HG03565 (cell line): ENCODE data around the gene MARCHF11.

Experiments used
- ATAC-seq: cut with Tn5 transposase; IDR thresholded peaks from one replicate; pipeline ENCODE4 v1.9.1; 2021; ENCODE audit warnings: mild to moderate bottlenecking, moderate library complexity; ENCODE audit not compliant: unreplicated experiment

The MARCHF11 gene, protein sequence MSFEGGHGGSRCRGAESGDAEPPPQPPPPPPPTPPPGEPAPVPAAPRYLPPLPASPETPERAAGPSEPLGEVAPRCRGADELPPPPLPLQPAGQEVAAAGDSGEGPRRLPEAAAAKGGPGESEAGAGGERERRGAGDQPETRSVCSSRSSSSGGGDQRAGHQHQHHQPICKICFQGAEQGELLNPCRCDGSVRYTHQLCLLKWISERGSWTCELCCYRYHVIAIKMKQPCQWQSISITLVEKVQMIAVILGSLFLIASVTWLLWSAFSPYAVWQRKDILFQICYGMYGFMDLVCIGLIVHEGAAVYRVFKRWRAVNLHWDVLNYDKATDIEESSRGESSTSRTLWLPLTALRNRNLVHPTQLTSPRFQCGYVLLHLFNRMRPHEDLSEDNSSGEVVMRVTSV

DNA sequence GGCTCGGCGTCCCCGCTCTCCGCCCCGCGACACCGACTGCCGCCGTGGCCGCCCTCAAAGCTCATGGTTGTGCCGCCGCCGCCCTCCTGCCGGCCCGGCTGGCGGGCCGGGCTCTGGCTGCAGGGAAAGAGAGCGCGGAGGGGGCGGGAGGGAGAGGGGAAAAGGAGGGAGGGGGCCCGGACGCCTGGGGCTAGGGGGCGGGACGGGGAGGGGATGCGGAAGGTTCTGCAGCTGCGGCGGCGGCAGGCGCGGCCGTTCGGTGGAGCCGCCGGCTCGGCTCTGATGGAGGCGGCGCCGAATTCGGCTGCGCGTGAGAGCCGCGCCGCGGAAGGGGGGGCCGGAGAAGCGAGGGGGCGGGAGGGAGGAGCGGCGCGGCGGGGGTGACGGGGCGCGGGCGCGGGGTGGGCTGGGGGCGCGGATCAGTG is at the start of gene MARCHF11:
TSS of gene MARCHF11 (minus strand) at position 281 of the 425 bp plus-strand sequence. CDS start at position 65, 216 bp downstream.
- ATAC-seq = no peak

DNA sequence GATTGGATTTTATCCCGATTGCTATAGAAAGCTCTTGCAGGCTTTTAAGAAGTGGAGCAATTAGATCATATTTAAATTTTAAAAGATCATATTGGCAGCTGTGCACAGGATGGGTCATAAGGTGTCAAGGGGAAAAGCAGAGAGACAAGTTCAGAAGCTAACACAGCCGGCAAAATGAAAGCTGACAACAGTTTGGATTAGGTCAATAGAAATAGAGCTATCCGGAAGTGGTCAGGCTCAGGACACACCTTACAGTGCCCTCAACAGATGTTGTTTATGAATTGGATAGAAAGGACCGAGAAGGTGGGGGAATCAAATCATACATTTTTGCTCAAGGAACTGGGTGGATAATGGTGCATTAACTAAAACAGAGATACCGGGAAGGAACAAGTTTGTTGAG is 46.3 kb upstream of the MARCHF11 start:
- no peak for ATAC-seq

DNA sequence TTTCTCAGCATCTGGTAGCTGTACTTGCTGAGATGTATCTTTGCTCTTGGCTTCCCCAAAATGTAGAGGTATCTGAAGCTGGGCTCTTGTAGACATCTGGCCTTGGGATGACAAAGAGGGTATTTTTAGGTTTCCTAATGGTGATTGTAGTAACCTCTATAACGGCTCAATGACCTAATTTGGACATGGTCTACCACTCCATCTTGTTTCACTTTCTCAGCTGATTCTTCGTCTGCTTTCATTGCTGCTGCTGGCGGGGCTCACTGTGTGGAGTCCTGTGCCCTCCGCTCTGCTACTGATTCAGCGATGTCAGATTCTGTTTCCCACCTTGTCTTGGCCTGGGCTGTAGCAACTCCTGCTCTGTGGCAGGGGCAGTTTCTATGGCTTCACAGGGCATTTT is 12.7 kb upstream of the MARCHF11 start:
- ATAC-seq = no peak

DNA sequence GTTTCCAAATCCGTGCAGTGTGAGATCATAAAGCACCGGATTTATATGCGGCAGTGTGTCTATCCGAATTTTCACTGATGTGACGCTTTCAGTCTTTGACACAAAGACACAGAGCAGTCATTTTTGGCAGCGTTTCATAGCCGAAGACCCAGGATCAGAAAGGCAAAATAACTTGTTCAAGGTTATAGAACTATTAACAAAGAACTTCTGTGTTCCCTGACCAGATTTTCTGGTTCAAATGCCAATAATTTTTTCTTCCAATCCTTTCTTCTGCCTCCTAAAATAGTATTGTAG is 1.1 kb upstream of the MARCHF11 start:
- no peak for ATAC-seq

DNA sequence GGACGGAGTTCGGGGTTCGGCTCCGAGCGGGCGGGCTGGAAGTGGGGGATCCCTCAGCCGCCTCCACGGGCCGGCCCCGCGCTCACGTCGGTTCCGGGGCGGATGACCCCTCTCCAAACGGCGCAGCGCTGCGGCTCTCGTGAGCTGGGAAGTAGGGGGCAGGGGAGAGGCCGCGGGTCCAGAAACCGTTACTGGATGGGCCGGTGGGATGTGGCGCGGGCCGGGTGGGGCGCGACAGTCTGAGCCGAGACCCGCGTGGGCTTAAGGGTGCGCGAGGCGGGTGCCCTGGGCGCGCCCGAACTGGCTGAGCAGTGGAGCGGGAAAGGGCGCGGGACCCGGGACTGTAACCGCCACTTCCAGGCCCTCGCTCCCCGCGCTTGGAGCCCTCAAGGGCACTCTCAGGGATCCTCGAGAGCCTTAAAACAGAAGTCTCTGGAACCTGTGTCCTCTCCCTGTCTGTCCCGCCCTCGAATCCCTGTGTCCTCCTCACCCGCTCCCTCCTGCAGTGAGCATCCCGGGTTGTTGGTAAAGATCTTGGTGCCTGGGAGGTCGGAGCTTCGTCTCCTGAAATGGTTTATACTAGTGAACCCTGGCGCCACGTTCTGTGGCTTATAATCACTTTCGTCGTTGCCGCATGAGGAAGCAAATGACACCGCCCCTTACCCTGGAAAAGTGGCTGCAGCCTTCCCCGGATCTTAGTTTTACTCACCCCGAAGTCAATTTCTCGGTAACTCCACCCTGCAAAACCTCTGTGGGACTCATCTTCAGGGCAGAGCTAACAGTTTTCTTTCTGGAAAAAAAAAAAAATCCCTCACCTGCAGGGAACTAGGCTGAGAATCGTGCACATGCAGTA is 571 bp upstream of the MARCHF11 start:
- ATAC-seq = no peak

DNA sequence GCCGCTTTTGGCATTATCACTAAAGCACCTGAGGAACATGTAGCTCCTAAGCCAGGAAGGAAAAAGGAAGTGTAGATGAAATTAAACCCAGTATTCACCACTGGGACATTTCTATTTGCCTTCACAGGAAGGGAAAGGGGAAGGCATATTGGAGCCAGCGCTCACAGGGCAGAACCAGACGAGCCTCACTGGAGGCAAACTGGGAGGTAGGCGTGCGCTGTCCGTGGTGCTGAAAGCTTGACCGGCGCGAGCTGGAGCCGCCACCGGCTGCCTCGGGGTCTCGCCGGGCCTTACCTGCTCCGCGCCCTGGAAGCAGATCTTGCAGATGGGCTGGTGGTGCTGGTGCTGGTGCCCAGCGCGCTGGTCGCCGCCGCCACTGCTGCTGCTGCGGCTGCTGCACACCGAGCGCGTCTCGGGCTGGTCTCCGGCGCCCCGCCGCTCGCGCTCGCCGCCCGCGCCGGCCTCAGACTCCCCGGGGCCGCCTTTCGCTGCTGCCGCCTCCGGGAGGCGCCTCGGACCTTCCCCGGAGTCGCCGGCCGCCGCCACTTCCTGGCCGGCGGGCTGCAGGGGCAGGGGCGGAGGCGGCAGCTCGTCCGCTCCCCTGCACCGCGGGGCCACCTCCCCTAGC is 732 bp downstream of the MARCHF11 start:
- no peak for ATAC-seq

DNA sequence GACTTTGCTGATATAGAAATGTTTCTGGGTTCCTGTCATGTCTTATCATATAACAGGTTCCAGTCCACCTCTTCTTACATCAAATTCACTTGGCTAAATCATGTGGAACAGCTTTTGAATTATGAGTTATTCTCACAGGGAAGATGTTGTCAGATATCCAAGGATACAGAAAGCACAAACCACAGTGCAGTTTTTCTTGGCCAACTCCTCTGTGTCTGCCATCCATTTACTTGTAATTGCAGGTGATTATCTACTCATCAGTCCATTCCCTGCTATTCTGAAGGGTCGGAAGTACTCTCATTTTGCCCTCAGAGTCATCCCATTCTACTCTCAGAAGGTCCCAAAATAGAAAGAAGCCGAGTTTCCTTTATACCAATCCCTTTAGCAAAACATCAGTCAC is 10.0 kb downstream of the MARCHF11 start:
- ATAC-seq = no peak

DNA sequence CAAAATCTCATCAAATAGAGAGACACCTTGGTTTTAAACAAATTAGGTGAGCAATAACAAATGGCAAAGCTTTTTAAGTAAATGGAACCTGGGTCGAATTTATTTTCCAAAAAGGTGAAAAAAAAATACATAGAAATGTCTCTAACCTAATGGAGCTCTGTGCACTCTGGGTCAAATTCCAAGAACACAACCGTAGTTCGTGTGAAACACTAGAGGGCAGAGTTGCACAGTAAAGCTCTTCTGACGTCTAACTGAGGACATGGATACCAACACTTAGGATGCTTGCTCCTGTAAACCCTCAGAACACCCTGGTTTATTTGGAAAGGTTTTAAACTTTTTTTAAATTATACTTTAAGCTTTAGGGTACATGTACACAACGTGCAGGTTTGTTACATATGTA is 18.9 kb downstream of the MARCHF11 start:
- ATAC-seq = peak; percentile 97

DNA sequence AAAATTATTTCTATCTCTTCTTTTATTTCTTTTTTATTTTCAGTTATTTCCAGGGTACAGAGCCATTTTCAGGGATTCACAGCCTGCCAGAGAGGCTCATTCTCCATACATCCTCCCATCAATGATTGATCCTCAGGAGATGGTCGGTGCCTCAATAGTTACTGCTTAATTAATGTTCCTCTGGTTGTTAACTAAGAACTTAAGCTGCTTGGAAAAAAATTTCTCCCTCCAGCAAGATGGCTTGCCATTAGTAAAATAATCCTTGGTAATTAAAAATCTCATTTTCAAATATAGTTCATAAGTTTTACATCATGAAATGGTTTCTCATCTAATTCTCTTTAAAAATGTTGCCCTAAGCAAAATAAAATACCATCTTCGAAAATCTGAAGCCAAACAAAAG is 20.0 kb downstream of the MARCHF11 start:
- no peak for ATAC-seq

DNA sequence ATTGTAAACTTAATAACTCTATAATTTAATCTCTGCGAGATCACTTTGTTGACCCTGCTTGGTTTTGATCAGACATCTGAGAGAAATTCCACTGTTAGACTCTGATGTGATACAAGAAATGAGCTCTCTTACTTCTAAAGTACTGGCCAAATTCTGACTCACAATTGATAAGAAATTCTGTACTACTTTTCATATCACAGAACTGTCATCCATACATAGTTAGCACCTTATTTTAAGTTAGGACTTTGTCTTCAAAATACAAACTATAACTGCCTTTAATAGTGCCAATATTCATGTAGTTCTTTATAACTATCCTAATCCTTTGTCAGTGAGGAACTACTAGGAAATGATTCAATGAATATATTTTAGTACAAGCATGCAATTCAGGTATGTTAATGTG is 23.4 kb downstream of the MARCHF11 start:
- no peak for ATAC-seq

DNA sequence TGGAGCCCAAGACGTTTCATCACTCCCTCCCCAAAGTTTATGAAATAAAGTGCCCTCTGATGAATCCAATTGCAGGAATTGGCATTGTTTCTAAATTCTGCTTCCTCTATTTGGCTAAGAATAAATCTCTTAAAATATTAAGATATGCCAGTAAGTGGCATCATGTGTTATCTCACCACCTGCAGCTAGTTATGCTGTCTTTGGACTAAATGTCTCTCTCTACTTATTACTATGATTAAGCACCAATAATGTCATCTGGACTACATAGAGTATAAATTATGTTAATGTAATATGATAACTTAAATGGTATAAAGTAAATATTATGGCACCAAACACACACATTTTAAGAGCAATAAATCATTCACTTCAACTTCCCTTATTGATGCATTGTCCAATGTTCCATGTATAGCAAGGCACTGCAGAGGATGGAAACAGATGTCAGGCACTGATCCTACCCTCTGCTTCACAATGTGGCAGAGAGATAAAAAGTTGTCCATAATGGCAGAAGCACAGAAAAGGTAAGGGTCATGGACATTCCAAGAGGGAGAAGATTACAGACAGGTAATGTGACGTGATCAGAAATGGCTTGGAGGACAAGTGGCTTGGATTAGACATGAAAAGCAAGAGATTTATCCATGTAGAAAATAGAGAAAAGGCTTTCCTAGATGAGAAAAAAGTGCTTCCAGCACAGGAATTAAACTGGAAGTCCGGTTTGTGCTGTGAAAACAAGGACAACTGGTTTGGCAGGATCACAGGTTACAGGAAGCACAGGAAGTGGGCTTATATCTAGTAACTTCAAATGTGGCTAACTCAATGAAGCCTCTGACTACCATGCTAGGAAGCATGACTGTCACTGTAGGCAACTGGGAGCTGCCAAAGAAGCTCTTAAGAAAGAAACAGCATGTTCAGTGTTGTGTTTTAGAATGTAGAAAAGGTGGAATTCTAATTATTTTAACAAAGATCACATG is 26.7 kb downstream of the MARCHF11 start:
- no peak for ATAC-seq

DNA sequence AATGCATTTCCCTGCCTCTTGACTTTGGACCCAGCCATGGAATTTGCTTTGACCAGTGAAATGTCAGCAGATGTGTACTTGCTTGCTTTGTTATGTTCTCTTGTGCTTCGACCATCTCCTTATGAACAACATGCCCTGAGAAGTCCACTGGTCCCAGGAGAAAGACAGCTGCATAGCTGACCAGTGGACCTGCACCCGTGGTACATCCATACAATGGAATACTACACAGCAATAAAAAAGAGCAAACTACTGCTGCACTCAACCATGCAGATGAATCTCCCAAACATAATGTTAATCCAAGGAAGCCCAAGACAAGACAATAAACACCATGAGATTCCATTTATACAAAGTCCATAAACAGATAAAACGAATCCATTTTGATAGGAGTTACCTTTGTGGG is 30.0 kb downstream of the MARCHF11 start:
- no peak for ATAC-seq

DNA sequence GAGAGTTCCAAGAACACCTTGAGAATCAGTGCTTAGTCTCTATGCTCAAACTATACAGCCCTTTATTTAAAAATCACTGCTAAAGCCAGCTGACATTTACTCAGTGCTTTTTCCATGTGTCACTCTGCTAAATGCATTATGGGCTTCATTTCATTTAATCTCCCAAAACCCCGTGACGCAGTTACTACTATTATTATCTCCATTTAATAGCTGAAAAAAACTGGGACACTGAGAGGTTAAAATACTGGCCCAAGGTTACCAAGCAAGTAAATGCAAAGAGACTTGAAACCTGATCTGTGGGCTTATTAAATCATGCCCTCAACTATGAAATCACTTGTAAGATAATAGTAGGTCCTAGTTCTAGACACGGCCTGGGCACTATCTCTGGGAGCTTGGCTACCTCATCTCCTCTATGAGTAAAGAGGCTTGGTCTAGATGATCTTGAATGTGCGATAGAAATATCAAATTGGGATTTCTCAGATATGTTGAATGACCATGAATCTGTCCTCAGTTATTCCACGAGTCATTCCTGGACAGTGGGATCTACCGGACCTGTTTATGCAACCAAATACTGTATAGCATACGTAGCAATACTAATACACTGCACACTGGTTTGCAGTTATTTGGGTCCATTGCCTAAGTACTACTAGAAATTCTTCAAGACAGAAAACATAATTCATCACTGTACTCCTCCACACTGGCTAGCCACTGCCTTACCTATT is 32.3 kb downstream of the MARCHF11 start:
- ATAC-seq = no peak

DNA sequence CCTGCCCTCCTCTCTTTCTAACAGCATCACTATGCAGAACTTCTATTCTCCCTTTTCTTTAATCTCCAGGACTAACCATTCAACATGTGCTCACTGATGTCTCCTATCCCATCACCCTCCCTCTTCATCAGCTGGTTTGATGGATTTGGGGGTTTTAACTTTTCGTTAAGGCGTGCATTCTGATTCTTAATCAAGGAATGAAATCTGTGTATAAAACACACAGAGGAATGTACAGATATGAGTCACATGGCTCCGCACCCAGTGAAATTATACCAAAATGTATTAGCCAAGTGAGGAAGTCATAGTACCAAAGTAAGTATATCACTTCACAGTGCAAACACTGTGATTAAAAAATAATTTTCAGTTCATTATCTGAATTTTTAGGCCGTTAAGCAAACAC is 35.2 kb downstream of the MARCHF11 start:
- ATAC-seq = no peak

DNA sequence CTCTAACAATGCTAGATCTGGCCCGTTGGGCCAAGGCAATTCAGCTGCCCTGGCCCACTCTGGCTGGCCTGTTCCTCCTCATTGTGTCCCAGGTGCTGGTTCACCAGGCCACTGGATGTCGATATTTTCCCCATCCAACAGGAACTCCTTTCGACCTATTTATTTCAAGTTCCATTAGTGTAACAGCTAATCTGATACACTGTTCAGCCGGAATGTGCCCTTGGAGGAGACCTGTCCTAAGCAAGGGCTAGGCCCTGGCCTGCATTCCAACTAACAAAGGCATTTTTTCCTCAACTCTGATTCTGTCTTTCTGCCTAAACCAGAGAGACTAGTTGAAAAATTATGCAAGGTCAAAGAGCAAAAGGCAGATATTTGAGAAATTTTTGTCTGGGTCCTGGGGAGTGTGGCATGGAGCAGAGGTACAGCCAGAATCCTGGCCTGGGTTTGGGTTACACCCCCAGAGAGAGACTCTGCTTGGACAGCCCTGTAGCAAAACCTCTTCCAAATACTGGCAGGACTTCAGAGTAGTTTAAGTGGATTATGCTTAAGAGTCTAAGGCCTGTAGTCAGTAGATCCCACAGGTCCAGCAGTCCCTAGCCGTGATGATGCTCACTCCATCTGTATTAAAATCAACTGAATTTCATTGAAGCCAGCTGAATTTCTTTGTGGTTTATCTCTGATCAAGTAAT is 36.1 kb downstream of the MARCHF11 start:
- ATAC-seq = no peak

DNA sequence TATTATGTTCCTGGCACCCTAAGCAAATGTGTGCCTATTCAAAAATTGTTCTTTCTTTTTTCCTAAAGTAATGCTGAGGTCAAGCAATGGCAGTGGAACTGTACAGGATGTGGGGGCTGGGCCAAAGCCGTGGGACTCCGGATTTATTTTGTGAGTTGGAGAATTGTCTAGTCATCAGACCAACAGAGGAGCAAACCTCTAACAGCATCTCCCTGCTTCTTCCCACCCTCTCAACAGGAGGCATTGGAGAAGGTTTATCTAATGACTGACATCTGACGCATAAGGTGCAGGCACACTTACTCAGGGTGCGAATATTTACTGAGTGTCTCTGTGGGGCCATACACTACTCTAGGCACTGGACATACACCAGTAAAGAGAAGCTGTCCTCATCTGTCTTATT is 38.6 kb downstream of the MARCHF11 start:
- no peak for ATAC-seq

DNA sequence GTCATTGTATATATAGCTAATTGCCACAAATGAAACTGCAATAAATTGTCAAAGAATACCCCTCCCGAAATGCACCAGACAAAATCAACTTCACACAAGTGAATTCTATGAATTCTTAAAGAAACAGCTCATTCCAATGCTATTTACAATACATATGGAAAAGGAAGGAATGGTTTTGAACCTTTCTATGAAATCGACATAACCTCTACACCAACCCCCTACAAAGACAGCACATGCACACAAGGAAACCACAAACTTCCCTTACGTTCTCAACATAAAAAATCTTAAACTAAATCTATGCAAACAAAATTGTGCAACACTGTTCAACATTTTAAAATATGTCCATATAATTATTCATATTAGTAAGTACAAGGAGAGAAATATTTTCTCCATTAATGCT is 39.2 kb downstream of the MARCHF11 start:
- no peak for ATAC-seq

DNA sequence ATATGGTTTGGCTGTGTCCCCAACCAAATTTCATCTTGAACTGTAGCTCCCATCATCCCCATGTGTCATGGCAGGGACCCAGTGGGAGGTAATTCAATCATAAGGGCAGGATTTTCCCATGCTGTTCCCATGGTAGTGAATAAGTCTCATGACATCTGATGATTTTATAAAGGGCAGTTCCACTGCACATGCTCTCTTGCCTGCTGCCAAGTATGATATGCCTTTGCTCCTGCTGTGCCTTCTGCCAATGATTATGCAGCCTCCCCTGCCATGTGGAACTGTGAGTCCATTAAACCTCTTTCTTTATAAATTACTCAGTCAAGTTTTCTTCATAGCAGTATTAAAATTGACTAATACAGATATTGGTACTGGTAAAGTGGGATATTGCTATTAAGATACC is 42.4 kb downstream of the MARCHF11 start:
- no peak for ATAC-seq

DNA sequence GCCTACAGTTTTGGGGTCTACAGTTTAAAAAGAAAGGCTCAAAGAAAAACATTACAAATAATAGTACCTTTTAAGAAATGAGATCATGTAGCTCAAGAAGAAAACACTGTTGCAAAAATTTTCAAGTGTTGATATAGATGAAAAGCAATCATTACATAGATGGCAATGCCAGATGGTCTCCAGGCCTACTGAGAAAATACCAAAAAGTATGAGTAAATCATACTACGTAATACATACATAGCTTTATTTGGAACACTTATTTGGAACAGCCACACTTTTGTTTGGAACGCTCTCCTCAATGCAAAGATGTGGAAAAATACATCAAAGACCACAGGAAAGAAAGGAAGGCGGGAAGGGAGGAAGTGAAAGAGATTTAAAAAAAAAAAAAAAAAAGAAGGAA is 44.1 kb downstream of the MARCHF11 start:
- no peak for ATAC-seq
